Cardiac septum (tissue), 1 donor: Measurements from ENCODE around the gene ARMC10. TPM values are rescaled to one million over a fixed set of nuclear protein-coding genes. Genes with fewer than 3 reads are reported as not detected.
"Not testable (repeated sequence)": the region's sequence is repeated elsewhere in the genome, so short reads cannot be mapped to it uniquely, and the experiment has no call there.

Experiments
- DNase-seq: peaks from one replicate; pipeline ENCODE4 v3.0.0-alpha.2; 2020; ENCODE audit warnings: low spot score
- intact Hi-C: fragments of 100-400 bp; cut with DNase I; formaldehyde crosslinking; loops from one replicate; pipeline ENCODE4 v1.14.0; 2022
- total RNA-seq: library from RNA; stranded (reverse); fragmentation: NEBNext Ultra II Directional; extraction: Animal tissue kit (Norgen Biotek cat#: 25700); gene quantifications from one replicate; pipeline ENCODE4 v1.2.1, GENCODE V29; 2021
- donor health status: DM: no; HTN: no; CAD: no.

ARMC10 gene
- total RNA-seq, 1 donor from 2014 or later: 27.9 TPM

DNA sequence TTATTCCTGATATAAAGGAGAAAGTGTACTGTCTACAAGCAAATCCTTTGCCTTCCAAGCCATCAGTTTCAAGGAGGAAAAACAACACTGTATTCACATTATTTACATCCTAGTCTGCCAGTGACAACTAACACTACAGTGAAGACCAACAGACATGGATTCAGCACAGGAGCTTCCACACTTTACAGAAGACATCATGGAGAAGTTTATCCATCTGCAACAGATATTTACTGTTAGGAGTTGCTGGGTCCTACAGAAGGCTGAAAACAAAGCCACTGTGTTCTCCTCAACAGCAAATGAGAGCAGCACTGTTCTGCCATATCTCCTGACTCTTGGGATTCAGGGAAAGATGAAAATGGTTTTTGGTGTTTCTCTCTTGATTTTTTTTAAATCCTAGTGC is 42.1 kb downstream of the ARMC10 start:
- intact Hi-C loops: no loop called here

DNA sequence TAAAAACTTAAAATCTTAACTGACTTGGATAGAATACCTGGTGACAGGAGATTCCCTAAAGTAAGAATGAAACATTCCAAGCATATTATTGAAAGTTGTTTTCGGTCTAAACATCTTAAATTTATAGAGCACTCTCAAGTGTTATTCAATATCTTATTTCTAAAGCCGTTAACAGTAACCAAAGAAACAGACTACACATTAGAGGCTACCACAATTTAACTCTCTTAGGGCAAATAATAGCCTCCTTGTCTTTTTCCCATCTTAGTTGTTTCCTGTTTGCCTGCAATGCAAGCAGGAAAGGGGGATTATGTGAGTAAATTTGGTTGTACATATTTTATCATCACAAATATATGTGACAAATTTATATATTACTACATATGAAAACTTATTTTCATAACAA is 42.5 kb downstream of the ARMC10 start:
- DNase-seq: no peak
- intact Hi-C loops: no loop called here

More for the DNA sequence above, 42.1 kb downstream of the ARMC10 start:
- no peak for DNase-seq

DNA sequence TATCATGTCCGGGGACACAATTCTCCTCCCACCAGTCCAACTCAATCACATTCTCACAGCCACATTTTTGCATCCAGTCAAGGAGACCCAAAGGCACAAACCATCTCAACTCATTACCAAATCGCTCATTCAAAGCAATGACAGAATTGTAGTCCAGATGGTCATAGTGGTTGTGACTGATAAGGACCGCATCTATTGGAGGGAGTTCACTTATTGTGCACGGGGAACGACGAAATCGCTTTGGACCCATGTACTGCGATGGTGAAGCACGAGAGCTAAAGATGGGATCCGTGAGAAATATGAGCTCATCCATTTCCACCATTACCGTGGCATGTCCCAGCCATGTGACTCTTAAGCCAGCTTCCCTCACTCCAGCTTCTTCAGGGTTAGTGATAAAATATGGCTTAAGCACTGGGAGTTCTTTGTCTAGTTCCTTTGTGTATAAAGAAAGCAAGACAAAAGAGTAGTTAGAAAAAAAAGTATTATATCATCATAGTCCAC is 44.9 kb downstream of the ARMC10 start:
- intact Hi-C loops: no loop called here
- no peak for DNase-seq

DNA sequence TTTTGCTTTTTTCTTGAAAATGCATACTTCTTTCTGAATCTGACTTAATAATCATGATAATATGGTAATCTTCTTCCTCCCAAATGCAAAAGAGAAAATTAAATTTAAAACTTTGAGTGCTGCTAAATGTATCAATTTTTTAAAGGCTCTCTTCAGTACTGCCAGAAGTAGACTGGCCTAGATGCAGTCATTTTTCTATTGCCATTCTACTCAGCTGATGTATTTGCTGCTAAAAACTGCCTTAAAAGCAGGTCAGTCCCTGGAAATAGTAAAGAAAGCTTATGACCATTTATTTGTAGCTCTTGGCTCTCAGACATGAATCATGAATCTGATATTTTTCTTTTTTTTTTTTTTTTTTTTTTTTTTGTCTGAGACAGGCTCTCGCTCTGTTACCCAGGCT is 45.4 kb downstream of the ARMC10 start:
- intact Hi-C loops: no loop called here
- no peak for DNase-seq

DNA sequence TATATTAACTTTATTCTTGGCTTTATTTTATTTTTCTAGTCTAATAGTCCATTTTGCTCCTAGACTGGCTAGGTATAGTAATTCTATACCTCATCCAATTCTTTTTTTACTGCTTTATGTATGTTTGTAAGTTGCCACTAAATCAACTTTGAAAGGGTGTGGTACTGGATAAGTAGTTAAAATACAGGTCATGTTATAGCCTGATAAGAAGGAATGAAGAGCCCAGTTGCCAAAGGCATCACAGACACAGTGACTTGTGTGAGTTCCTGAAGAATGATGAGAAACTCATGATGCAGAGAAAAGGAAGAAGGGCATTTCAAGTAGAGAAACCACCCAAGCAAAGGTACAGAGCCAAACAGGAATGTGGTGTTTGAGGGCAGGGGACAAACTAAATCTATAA is 46.7 kb downstream of the ARMC10 start:
- intact Hi-C loops: no loop called here
- no peak for DNase-seq

DNA sequence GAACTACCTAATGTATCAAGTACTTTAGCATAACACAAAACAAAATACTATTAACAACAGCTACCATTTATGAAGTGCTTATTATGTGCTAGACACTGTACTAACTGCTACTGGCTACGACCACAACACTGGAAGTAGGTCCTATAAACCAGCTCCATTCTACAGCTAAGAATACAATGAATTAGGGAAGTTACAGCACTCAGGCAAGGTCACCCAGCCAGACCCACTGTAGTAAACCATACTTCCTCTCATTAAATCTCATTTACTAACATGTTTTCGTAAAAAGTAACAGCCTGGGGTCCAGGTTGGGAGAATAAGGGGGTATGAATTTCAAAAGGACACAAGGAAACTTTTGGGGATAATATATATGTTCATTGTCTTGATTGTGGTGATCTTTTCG is 48.6 kb downstream of the ARMC10 start:
- intact Hi-C loops: no loop called here

DNA sequence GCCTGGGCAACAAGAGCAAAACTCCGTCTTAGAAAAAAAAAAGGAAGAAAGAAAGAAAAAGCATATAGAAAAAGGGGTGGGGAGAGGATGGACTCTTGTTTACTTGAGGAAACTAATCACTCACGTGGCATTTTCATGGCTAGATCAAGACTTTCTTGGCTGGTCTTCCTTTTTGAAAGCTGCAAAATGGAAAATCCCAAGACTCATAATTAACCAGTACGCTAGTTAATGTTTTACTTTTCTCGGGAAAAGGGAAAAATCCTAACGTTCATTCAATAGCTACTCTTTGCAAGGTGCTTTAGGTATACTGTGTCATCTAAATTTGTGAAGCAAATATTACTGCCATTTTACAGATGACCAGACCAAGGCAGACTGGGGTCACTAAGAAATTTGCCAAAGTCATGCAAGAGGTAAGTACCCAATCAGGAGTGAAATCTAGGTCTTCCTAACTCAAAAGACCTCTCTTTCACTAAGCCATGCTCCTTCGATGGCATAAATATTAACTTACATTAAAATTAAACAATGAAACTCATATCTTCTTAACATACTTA is 49.6 kb downstream of the ARMC10 start:
- intact Hi-C loops: no loop called here
- DNase-seq: no peak

More for the DNA sequence above, 48.6 kb downstream of the ARMC10 start:
- no peak for DNase-seq

DNA sequence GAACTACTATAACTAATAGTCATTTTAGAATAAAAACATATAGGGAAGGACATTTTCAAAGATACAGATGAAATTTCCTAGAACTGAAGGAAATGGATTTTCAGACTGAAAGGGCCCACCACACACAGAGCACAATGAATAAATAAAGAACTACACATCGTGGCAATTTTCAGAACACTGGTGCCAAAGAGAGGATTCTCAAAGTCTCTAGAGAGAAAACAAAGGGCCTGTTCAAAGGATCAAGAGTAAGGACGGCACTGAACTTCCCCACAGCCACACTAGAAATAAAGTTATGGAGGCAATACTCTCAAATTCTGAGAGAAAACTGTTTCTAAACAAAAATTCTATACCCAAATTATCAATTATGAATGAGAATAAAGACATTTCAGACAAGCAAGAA is 52.1 kb downstream of the ARMC10 start:
- no peak for DNase-seq
- intact Hi-C loops: no loop called here

DNA sequence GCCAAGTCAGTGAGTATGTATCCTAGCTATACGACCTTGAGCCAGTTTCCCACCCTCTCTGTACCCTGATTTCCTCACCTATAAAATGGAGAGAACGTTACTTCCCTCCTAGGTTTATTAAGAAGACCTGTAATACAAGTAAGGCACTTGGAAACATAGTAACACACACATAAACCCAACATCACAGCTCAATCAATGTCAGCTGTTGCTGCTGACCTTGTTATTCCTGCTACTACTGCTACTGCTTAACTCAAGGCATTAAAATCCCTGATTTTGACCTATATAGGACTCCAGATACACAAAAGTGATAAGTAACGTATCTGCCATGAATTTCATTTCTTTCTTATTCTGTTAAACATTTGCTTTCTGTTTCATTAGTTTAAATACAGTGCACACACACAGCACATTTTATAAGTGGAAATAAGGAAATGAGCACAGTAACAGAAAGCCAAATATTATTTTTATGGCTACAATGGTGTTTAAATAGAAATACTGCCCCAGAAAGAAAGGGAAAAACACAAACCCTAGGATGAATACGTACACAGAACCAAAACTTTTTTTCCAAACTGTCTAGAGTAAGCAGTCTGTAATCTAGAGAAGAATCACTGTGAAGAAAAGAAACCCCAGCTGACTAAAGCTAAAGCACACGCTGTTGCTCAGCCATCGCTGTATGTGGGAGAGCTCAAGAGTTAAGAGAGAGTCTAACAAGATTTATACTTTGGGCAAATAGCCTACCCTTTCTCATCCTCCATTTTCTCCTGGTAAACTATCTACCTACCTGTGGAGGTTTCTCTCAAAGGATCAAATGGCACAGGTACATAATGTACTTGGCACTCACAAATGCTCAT is 55.0 kb downstream of the ARMC10 start:
- intact Hi-C loops: no loop called here

DNA sequence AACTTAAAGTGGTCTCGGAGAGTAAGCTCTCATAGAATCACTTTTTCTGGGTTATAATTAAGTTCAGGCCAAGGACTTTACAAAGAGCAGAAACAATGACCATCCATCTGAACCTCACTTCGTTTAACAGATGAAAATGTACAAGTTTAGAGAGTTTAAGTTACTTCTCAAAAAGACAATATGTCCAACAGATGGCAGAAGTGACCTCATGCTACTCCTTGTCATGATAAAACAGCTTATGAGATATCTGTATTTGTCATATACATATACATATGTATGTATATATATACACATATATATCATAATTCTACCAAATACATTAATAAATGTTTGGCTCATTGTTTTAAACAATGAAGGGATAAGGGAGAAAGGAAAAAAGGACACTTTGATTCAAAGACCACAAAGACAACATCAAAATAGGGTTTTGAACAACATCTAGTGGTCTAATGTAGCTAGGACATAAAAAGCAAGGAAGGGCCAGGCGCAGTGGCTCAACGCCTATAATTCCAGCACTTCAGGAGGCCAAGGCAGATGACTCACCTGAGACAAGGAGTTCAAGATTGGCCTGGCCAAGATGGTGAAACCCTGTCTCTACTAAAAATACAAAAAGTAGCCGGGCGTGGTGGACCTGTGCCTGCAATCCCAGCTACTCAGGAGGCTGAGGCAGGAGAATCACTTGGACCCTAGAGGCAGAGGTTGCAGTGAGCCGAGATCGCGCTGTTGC is 56.1 kb downstream of the ARMC10 start:
- intact Hi-C loops: no loop called here
- no peak for DNase-seq

More for the DNA sequence above, 55.0 kb downstream of the ARMC10 start:
- DNase-seq: no peak

DNA sequence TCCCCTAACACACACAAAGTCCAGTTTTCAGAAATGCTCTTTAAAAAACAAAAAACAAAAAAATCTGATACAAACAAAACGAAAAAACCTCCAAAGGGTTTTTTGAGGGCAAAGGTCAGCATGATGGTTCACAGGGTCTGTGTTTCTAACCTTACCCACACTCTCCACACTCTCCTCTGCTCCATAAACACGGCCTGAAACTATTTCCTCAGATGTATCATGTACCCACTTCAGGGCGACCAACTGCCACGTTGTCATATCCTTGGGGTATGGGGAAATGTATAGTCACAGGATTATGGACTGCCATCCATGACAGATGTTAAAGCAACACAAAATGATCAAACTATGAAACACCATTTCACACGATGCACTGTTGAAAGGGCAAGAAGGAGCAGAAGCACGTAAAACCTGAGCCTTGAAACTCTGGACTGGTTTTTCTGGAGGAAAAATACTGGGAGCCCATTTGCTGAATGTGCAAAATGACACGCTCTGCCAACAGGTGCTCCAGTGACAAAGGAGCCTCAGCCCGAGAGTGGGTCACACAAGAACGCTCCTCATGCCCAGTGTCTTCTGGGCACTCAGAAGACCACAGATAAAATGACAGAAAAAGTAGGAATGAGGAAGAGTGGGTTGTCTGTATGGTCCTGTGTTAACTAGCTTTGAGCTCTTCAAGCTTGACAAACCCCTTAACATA is 58.2 kb downstream of the ARMC10 start:
- intact Hi-C loops: no loop called here

DNA sequence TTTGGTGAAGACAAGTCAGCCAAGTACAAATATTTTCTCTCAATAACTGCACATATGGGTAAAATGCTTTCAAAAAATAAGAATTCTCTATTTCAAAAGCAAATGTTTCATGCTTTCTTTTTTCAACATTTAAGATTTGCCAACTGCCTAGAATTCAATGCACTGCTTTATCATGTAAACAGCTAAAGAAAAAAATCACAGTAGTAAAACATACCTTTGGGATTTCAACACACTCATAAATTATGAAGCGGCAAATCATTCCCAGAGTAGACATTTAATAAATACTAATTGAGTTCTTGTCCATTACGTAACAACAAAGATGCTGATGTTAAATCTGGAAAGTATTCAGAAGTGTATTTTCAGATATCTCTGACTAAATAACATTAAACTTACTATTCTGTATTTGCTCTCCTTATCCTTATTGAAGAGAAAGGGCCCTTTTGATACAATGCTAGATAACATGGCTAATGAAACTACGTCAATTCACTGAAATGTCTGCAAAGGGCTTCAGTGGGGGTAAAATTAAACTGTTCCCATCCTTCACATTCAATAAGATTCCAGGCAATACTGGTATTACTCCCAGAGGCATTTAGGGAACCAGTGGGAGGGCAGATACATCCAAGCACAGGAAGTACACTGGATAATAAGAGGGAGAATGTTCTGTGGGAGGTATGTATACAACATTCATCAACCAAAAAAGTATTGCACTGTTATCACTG is 60.1 kb downstream of the ARMC10 start:
- intact Hi-C loops: no loop called here
- no peak for DNase-seq

More for the DNA sequence above, 58.2 kb downstream of the ARMC10 start:
- no peak for DNase-seq

DNA sequence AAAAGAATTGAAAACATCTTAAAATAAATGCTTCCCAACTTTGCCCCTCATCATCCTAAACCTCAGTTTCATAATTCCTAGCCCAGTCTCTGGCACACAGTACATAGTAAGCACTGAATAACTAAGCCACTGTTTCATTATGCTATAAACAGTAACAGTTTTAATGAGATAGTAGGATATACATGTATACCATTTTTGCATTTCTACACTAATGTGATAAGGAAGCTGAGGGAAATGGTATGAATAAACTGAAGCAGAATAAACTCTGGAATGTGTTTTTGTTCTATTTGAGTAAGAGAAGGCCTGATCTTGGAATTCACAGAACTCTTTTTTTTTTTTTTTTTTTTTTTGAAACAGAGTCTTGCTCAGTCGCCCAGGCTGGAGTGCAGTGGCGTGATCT is 65.1 kb downstream of the ARMC10 start:
- intact Hi-C loops: no loop called here
- DNase-seq: no peak

DNA sequence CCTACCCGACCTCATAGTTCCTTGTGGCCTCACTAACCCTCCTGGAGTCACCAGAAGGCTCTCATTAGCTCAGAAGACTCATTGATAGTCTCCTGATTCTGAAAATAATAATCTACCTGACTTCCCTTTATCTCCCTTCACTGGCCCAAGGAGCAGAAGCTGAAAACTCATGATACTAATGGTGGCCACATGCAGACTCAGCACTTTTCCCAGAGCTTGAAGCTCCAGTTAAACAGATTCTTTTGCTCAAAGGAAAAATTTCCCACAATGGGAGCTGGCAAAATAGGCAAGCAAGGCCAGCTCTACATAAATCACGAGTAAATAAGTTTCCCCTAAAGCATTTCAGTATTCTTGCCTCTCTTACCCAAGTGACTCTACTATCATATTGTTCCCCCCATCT is 65.7 kb downstream of the ARMC10 start:
- DNase-seq: no peak
- intact Hi-C loops: no loop called here

DNA sequence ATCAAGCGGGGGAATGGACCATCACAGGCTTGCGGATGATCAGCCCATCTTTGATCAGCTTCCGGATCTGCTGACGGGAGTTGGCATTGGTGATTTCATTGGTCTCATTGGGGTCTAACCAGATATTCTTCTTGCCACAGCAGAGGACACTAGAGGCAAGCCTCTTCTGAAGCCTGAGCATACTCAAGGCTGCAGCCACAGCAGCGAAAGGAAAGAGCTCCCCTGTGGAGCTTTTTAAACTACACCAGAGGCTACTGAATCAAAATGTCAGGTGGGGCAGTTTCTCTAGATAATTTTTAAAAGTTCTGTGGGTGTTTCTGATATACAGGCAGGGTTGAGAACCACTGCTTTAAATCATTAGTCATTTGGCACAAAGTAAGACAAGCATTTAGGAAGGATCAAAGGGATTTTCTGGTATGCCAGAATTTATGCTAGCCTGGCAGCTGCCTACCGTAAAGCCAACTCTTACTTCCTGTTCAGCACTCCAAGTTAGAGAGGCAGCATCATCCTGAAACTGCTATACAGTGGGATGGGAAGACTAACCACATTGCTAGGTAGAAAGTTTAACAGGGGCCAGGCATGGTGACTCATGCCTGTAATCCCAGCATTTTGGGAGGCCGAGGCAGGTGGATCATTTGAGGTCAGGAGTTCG is 66.9 kb downstream of the ARMC10 start:
- DNase-seq: no peak
- intact Hi-C loops: no loop called here

DNA sequence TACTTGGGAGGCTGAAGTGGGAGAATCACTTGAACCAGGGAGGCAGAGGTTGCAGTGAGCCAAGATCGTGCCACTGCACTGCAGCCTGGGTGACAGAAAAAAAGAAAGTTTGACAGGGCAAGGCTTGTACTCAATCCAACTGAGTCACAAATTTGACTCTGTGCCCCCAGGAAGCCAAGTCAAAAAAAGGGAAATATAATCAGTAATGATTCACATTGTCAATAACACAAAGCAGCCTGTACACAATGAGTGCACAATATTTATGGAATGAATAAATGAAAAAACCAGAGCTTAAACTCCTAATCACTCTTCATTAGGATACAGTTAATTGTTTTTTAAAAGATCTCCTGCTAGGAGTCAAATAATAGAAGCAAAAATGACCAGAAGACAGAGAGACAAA is 67.6 kb downstream of the ARMC10 start:
- DNase-seq: no peak
- intact Hi-C loops: no loop called here

DNA sequence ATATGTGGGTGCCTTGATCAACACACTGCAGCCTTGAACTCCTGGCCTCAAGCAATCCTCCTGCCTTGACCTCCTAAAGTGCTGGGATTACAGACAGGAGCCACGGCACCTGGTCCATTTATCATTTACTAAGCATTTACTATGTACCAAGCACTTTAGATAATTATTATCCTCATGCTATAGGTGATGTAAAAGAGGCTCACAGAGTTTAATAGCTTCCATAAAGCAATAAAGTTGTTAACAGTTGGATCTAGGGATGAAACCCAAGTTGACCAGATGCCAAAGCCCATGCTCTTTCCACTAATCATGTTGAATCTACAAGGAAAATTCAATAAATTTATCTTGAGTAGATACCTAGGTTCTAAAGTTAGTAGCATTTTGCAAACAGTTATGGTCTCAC is 68.9 kb downstream of the ARMC10 start:
- intact Hi-C loops: no loop called here
- no peak for DNase-seq

DNA sequence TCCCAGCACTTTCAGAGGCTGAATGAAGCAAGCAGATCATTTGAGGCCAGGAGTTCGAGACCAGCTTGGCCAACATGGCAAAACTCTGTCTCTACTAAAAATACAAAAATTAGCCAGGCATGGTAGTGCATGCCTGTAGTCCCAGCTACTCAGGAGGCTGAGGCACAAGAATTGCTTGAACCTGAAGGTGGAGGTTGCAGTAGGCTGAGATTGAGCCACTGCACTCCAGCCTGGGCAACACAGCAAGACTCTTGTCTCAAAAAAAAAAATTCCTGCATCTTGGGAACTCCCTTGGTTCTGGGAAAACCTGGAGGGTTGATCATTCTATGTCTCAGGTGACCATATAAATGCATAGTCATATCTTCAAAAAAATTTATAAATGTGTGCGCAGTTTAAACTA is 69.8 kb downstream of the ARMC10 start:
- DNase-seq, intact Hi-C loops: not testable (repeated sequence)
